IMR-90 (cell line): ENCODE results near the gene TEC. TPM values are rescaled to one million over a fixed set of nuclear protein-coding genes. Genes with fewer than 3 reads are reported as not detected.

Source experiments
- ATAC-seq: fragments of 200-7000 bp; cut with Tn5 transposase; 2 replicates; pipeline ENCODE4 v1.9.1; 2020; ENCODE audit warnings: low read depth, mild to moderate bottlenecking, moderate library complexity
- BruUV-seq: library from RNA; stranded (reverse); fragments of 400-500 nt; replicated peaks from 2 replicates; lab custom pipeline; 2021; lab: Mats Ljungman, UMichigan
- CTCF ChIA-PET: fragments of 300-600 bp; formaldehyde crosslinking; extraction: SDS; loops from one replicate; lab custom pipeline; 2021; ENCODE audit warnings: antibody characterized with exemption; lab: Yijun Ruan, JAX
- POLR2A ChIA-PET: fragments of 300-600 bp; sonication (Branson Sonifier 250); formaldehyde crosslinking; loops from one replicate; lab custom pipeline; 2022; ENCODE audit warnings: antibody characterized with exemption; ENCODE audit not compliant: unreplicated experiment; lab: Charles Lee
- DNase-seq: peaks from one replicate; pipeline ENCODE4 v3.0.0; 2013
- H2AFZ ChIP-seq: replicated peaks from 2 replicates; pipeline ENCODE3; 2013; ENCODE audit warnings: low read length, mild to moderate bottlenecking; ENCODE audit not compliant: poor library complexity
- H2AK5ac ChIP-seq: 2 replicates; pipeline ENCODE4 v1.6.1; 2013; ENCODE audit warnings: low read depth, low read length, inconsistent platforms
- H2AK9ac ChIP-seq: replicated peaks from 2 replicates; pipeline ENCODE3; 2013; ENCODE audit warnings: mild to moderate bottlenecking, low read depth, low read length, moderate library complexity; ENCODE audit not compliant: poor library complexity
- H2BK120ac ChIP-seq: 2 replicates; pipeline ENCODE4 v1.6.1; 2013; ENCODE audit warnings: low read depth, low read length, inconsistent platforms
- H2BK15ac ChIP-seq: 3 replicates; pipeline ENCODE4 v1.6.1; 2013; ENCODE audit warnings: low read depth, low read length, inconsistent platforms
- H2BK20ac ChIP-seq: 2 replicates; pipeline ENCODE4 v1.6.1; 2013; ENCODE audit warnings: low read depth, mild to moderate bottlenecking, inconsistent platforms, low read length, moderate library complexity
- H2BK5ac ChIP-seq: 2 replicates; pipeline ENCODE4 v1.6.1; 2013; ENCODE audit warnings: mild to moderate bottlenecking, low read depth, low read length, inconsistent platforms; ENCODE audit not compliant: poor library complexity, severe bottlenecking
- H3K14ac ChIP-seq: replicated peaks from 2 replicates; pipeline ENCODE4 v1.6.1; 2013; ENCODE audit warnings: low read depth, low read length, inconsistent platforms
- H3K18ac ChIP-seq: 2 replicates; pipeline ENCODE4 v1.6.1; 2013; ENCODE audit warnings: low read depth, low read length, control low read depth
- H3K23ac ChIP-seq: 2 replicates; pipeline ENCODE4 v1.6.1; 2013; ENCODE audit warnings: low read depth, low read length, inconsistent platforms
- H3K27ac ChIP-seq: 2 replicates; pipeline ENCODE4 v1.5.1; 2013; ENCODE audit warnings: mild to moderate bottlenecking, control low read depth, low read length; ENCODE audit not compliant: insufficient read depth
- H3K27me3 ChIP-seq: 2 replicates; pipeline ENCODE4 v1.6.1; 2013; ENCODE audit warnings: low read length; ENCODE audit not compliant: control insufficient read depth, insufficient read depth
- H3K36me3 ChIP-seq: 2 replicates; pipeline ENCODE4 v1.6.1; 2013; ENCODE audit warnings: low read length, mixed read lengths; ENCODE audit not compliant: control insufficient read depth, insufficient read depth
- H3K4ac ChIP-seq: 2 replicates; pipeline ENCODE4 v1.6.1; 2013; ENCODE audit warnings: low read depth, low read length, inconsistent platforms
- H3K4me1 ChIP-seq: 2 replicates; pipeline ENCODE4 v1.6.1; 2013; ENCODE audit warnings: low read length, mixed read lengths; ENCODE audit not compliant: control insufficient read depth, insufficient read depth
- H3K4me2 ChIP-seq: 2 replicates; pipeline ENCODE4 v1.6.1; 2013; ENCODE audit warnings: low read depth, mild to moderate bottlenecking, control low read depth, low read length, moderate library complexity
- H3K4me3 ChIP-seq: 2 replicates; pipeline ENCODE4 v1.5.1; 2013; ENCODE audit warnings: low read depth, mild to moderate bottlenecking, control low read depth, low read length, moderate library complexity; ENCODE audit not compliant: insufficient read depth
- H3K56ac ChIP-seq: 2 replicates; pipeline ENCODE4 v1.6.1; 2013; ENCODE audit warnings: low read length, inconsistent platforms; ENCODE audit not compliant: insufficient read depth; ENCODE audit errors: extremely low read depth
- H3K79me1 ChIP-seq, 2 experiments: 2 replicates each; pipeline ENCODE4 v1.6.1; 2013; ENCODE audit warnings: low read length in 2 of 2, inconsistent platforms in 1 of 2, low read depth in 1 of 2
- H3K9ac ChIP-seq: 2 replicates; pipeline ENCODE4 v1.6.1; 2013; ENCODE audit warnings: low read depth, low read length, control low read depth
- H3K9me1 ChIP-seq: 2 replicates; pipeline ENCODE4 v1.6.1; 2013; ENCODE audit warnings: low read length, inconsistent platforms; ENCODE audit not compliant: insufficient read depth
- H3K9me3 ChIP-seq: 2 replicates; pipeline ENCODE4 v1.6.1; 2013; ENCODE audit warnings: low read length; ENCODE audit not compliant: control insufficient read depth, insufficient read depth
- H4K20me1 ChIP-seq: 2 replicates; pipeline ENCODE4 v1.6.1; 2013; ENCODE audit warnings: low read length, inconsistent platforms; ENCODE audit not compliant: insufficient read depth
- H4K5ac ChIP-seq: 2 replicates; pipeline ENCODE4 v1.6.1; 2013; ENCODE audit warnings: mild to moderate bottlenecking, low read depth, low read length, control low read depth
- H4K8ac ChIP-seq, 2 experiments: 2 replicates each; pipeline ENCODE4 v1.6.1; 2013; ENCODE audit warnings: low read depth in 2 of 2, low read length in 2 of 2, control low read depth in 1 of 2, inconsistent platforms in 1 of 2
- H4K91ac ChIP-seq: 2 replicates; pipeline ENCODE4 v1.6.1; 2013; ENCODE audit warnings: low read depth, low read length, inconsistent platforms; ENCODE audit not compliant: insufficient read depth
- BHLHE40 ChIP-seq: fragments of 150-350 bp; IDR thresholded peaks from 2 replicates; pipeline ENCODE4 v1.6.1; 2016; ENCODE audit warnings: mild to moderate bottlenecking, low read depth, low read length
- CEBPB ChIP-seq: IDR thresholded peaks from 2 replicates; pipeline ENCODE4 v1.6.1; 2012; ENCODE audit warnings: low read depth, low read length, improper control_type of control experiment
- CHD1 ChIP-seq: IDR thresholded peaks from 2 replicates; pipeline ENCODE4 v1.6.1; 2012; ENCODE audit warnings: low read depth, low read length, improper control_type of control experiment
- MAFK ChIP-seq: IDR thresholded peaks from 2 replicates; pipeline ENCODE4 v1.6.1; 2012; ENCODE audit warnings: low read depth, low read length, improper control_type of control experiment
- MXI1 ChIP-seq: IDR thresholded peaks from 2 replicates; pipeline ENCODE4 v1.6.1; 2012; ENCODE audit warnings: low read depth, mild to moderate bottlenecking, low read length, moderate library complexity, borderline replicate concordance
- NFE2L2 ChIP-seq: fragments of 150-350 bp; IDR thresholded peaks from 2 replicates; pipeline ENCODE4 v1.6.1; 2016; ENCODE audit warnings: low read depth, mild to moderate bottlenecking, low read length
- POLR2A ChIP-seq: IDR thresholded peaks from 2 replicates; pipeline ENCODE4 v1.6.1; 2012; ENCODE audit warnings: mild to moderate bottlenecking, low read depth, low read length
- SMC3 ChIP-seq: fragments of 150-350 bp; IDR thresholded peaks from 2 replicates; pipeline ENCODE4 v1.6.1; 2016; ENCODE audit warnings: low read depth, mild to moderate bottlenecking, antibody characterized with exemption, low read length, moderate library complexity
- WGBS, 2 experiments: methylation state at CpG; one replicate each; pipeline versions ENCODE4 v1.1.5 to v1.1.7; 2013; ENCODE audit warnings: missing lambda C conversion rate in 2 of 2; ENCODE audit not compliant: insufficient read length in 1 of 2; ENCODE audit errors: extremely low coverage in 2 of 2; 5-methylcytosine and 5-hydroxymethylcytosine counted together
- dilution Hi-C: fragments of 300-500 bp; cut with HindIII; formaldehyde crosslinking; loops from one replicate; pipeline ENCODE4 v1.14.3; 2018; ENCODE audit warnings: low sequenced_read_pairs; ENCODE audit not compliant: unreplicated experiment
- in situ Hi-C: fragments of 300-500 bp; cut with MboI; formaldehyde crosslinking; loops from 3 replicates; pipeline ENCODE4 v1.14.3; 2019; ENCODE audit warnings: low sequenced_read_pairs, inconsistent platforms, mixed read lengths
- intact Hi-C: fragments of 100-400 bp; cut with micrococcal nuclease; formaldehyde crosslinking; loops from 2 replicates; pipeline ENCODE4 v1.10.0; 2022
- polyA plus RNA-seq, 3 experiments: library from polyadenylated mRNA; depleted of rRNA; stranded (reverse); fragments of >200 nt; gene quantifications; 2 replicates each; pipeline ENCODE4 v1.2.3, GENCODE V29; 2012; ENCODE audit warnings: low replicate concordance in 1 of 3
- total RNA-seq: library from RNA; depleted of rRNA; stranded (reverse); fragments of >200 nt; gene quantifications from 2 replicates; pipeline ENCODE4 v1.2.3, GENCODE V29; 2012
- TF ChIP-seq, protein P1 (sequence below): fragments of 150-350 bp; IDR thresholded peaks from 2 replicates; pipeline ENCODE4 v1.6.1; 2016; ENCODE audit warnings: low read depth, mild to moderate bottlenecking, low read length, moderate library complexity, borderline replicate concordance
- TF ChIP-seq, protein P2 (sequence below): fragments of 150-350 bp; IDR thresholded peaks from 2 replicates; pipeline ENCODE4 v1.6.1; 2017; ENCODE audit warnings: mild to moderate bottlenecking, antibody characterized with exemption, low read length, low read depth

The TEC gene
- total and polyA plus RNA-seq, 2 of the 4 experiments (the other 2 are of a cell fraction) = 0.39 to 0.54 TPM

GRCh38 chr4:48108309-48109073 lies 161.1 kb downstream of the TEC start:
- no peaks in the 10 kb centered on the region for H3K9me3 ChIP-seq
- in situ Hi-C loops = no loop called here
- H2AK5ac ChIP-seq = no peak overlapping the region
- no peak overlapping the region for H3K4me3 ChIP-seq
- H3K56ac ChIP-seq = no peak overlapping the region
- H2BK120ac ChIP-seq = no peak overlapping the region
- H3K23ac ChIP-seq = no peak overlapping the region
- no peak for TF ChIP-seq BHLHE40
- TF ChIP-seq CHD1 = no peak
- TF ChIP-seq, protein P1, sequence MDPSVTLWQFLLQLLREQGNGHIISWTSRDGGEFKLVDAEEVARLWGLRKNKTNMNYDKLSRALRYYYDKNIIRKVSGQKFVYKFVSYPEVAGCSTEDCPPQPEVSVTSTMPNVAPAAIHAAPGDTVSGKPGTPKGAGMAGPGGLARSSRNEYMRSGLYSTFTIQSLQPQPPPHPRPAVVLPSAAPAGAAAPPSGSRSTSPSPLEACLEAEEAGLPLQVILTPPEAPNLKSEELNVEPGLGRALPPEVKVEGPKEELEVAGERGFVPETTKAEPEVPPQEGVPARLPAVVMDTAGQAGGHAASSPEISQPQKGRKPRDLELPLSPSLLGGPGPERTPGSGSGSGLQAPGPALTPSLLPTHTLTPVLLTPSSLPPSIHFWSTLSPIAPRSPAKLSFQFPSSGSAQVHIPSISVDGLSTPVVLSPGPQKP = no peak
- TF ChIP-seq, protein P2, sequence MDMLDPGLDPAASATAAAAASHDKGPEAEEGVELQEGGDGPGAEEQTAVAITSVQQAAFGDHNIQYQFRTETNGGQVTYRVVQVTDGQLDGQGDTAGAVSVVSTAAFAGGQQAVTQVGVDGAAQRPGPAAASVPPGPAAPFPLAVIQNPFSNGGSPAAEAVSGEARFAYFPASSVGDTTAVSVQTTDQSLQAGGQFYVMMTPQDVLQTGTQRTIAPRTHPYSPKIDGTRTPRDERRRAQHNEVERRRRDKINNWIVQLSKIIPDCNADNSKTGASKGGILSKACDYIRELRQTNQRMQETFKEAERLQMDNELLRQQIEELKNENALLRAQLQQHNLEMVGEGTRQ = no peak
- TF ChIP-seq NFE2L2 = no peak
- no peak for TF ChIP-seq SMC3
- no peak for TF ChIP-seq MAFK
- no peak for TF ChIP-seq CEBPB
- no peak for TF ChIP-seq POLR2A
- TF ChIP-seq MXI1 = no peak
- H2AFZ ChIP-seq = no peak overlapping the region
- H4K91ac ChIP-seq = no peak overlapping the region
- ATAC-seq = no peak
- H4K20me1 ChIP-seq = no peaks in the 10 kb centered on the region
- CTCF ChIA-PET = interaction anchor here (0.6 to 1.3 kb wide), 4 partner anchors 9 to 147 kb away, joined by 3 to 4 read pairs (median 4); no protein-coding TSS in a partner anchor
- no peaks in the 10 kb centered on the region for H3K79me1 ChIP-seq
- no peak overlapping the region for H3K4me2 ChIP-seq
- no TSS peak for BruUV-seq
- H2BK5ac ChIP-seq = no peak overlapping the region
- H2AK9ac ChIP-seq = no peak overlapping the region
- no peak overlapping the region for H2BK20ac ChIP-seq
- H2BK15ac ChIP-seq = no peak overlapping the region
- no peak overlapping the region for H3K4ac ChIP-seq
- no peak overlapping the region for H3K9ac ChIP-seq
- dilution Hi-C loops = no loop called here
- no peak overlapping the region for H4K8ac ChIP-seq
- no peaks in the 10 kb centered on the region for H3K27me3 ChIP-seq
- intact Hi-C loops = no loop called here
- no peaks in the 10 kb centered on the region for H3K4me1 ChIP-seq
- H3K9me1 ChIP-seq = no peaks in the 10 kb centered on the region
- no CpG with 5 or more reads among the region's 2 CpGs for WGBS, 2 experiments
- H4K5ac ChIP-seq = no peak overlapping the region
- DNase-seq = no peak
- POLR2A ChIA-PET = no interaction called here
- no peak overlapping the region for H3K18ac ChIP-seq
- H3K36me3 ChIP-seq = no peaks in the 10 kb centered on the region
- H3K27ac ChIP-seq = no peak overlapping the region
- H3K14ac ChIP-seq = no peak overlapping the region
